ENCODE measurements around the gene CAMTA1.

GRCh38 chr1:6870571-6870970, 85.3 kb downstream of the CAMTA1 start:
- no peak for TF ChIP-seq CTCF (conservative IDR thresholded peaks at IDR 0.05; ENCODE audit: low read length)
- no peak for TF ChIP-seq EZH2phosphoT487 (IDR thresholded peaks at IDR 0.05; ENCODE audit: borderline replicate concordance, low read depth, low read length)
